Astrocyte (in vitro differentiated cells and primary cell): ENCODE measurements around the gene BCAR3. TPM values are rescaled to one million over a fixed set of nuclear protein-coding genes. Genes with fewer than 3 reads are reported as not detected.

Experiments
- DNase-seq: peaks from one replicate; pipeline ENCODE4 v3.0.0-alpha.2; 2010; ENCODE audit warnings: low read depth
- FAIRE-seq: peaks from 2 replicates; lab custom pipeline; 2011; peaks lifted over from hg19 to GRCh38; lab: Jason Lieb, UNC
- H2AFZ ChIP-seq: 2 replicates; pipeline ENCODE4 v1.6.0; 2012; ENCODE audit warnings: low read depth, low read length, inconsistent platforms
- H3K27ac ChIP-seq: 2 replicates; pipeline ENCODE4 v1.5.1; 2011; ENCODE audit warnings: low read depth, low read length, inconsistent platforms
- H3K27me3 ChIP-seq: 2 replicates; pipeline ENCODE4 v1.6.0; 2011; ENCODE audit warnings: low read length, inconsistent platforms; ENCODE audit not compliant: insufficient read depth
- H3K36me3 ChIP-seq: 2 replicates; pipeline ENCODE4 v1.5.1; 2011; ENCODE audit warnings: low read length, inconsistent platforms; ENCODE audit not compliant: insufficient read depth
- H3K4me1 ChIP-seq: 2 replicates; pipeline ENCODE4 v1.5.1; 2011; ENCODE audit warnings: low read length, inconsistent platforms; ENCODE audit not compliant: insufficient read depth
- H3K4me2 ChIP-seq: 2 replicates; pipeline ENCODE4 v1.6.0; 2012; ENCODE audit warnings: low read length, inconsistent platforms
- H3K4me3 ChIP-seq: 2 replicates; pipeline ENCODE4 v1.5.1; 2011; ENCODE audit warnings: low read depth, mild to moderate bottlenecking, low read length, inconsistent platforms; ENCODE audit not compliant: insufficient read depth
- H3K79me2 ChIP-seq: 2 replicates; pipeline ENCODE4 v1.6.0; 2012; ENCODE audit warnings: mild to moderate bottlenecking, low read length, inconsistent platforms; ENCODE audit not compliant: insufficient read depth
- H3K9ac ChIP-seq: 2 replicates; pipeline ENCODE4 v1.6.0; 2012; ENCODE audit warnings: mild to moderate bottlenecking, low read length, inconsistent platforms
- H3K9me3 ChIP-seq: 2 replicates; pipeline ENCODE4 v1.5.1; 2012; ENCODE audit warnings: low read depth, mild to moderate bottlenecking, low read length, inconsistent platforms; ENCODE audit not compliant: insufficient read depth
- H4K20me1 ChIP-seq: 2 replicates; pipeline ENCODE4 v1.6.0; 2012; ENCODE audit warnings: low read length, inconsistent platforms; ENCODE audit not compliant: insufficient read depth
- H3K27ac Mint-ChIP-seq: one replicate; pipeline ENCODE4 v1.8.0; 2021; ENCODE audit warnings: mild to moderate bottlenecking, mixed read lengths; ENCODE audit not compliant: unreplicated experiment
- H3K27me3 Mint-ChIP-seq: one replicate; pipeline ENCODE4 v1.8.0; 2021; ENCODE audit warnings: low read depth, mixed read lengths; ENCODE audit not compliant: unreplicated experiment
- H3K36me3 Mint-ChIP-seq: one replicate; pipeline ENCODE4 v1.8.0; 2021; ENCODE audit warnings: low read depth, mixed read lengths; ENCODE audit not compliant: unreplicated experiment
- H3K4me1 Mint-ChIP-seq: one replicate; pipeline ENCODE4 v1.8.0; 2021; ENCODE audit warnings: low read depth, mixed read lengths; ENCODE audit not compliant: unreplicated experiment
- H3K4me3 Mint-ChIP-seq: one replicate; pipeline ENCODE4 v1.8.0; 2021; ENCODE audit warnings: mild to moderate bottlenecking, moderate library complexity, mixed read lengths; ENCODE audit not compliant: unreplicated experiment
- H3K9me3 Mint-ChIP-seq: one replicate; pipeline ENCODE4 v1.8.0; 2021; ENCODE audit warnings: mild to moderate bottlenecking, mixed read lengths; ENCODE audit not compliant: unreplicated experiment
- CTCF ChIP-seq: IDR thresholded peaks from 2 replicates; pipeline ENCODE4 v1.5.1; 2011; ENCODE audit warnings: low read depth, mild to moderate bottlenecking, inconsistent platforms, low read length, moderate library complexity; ENCODE audit not compliant: insufficient read depth
- EZH2 ChIP-seq: IDR thresholded peaks from 2 replicates; pipeline ENCODE4 v1.6.1; 2012; ENCODE audit warnings: mild to moderate bottlenecking, low read length, inconsistent platforms; ENCODE audit not compliant: insufficient read depth
- total RNA-seq: library from RNA; stranded (reverse); gene quantifications from 2 replicates; pipeline ENCODE4 v1.2.1, GENCODE V29; 2021

BCAR3 gene
- total RNA-seq, 1 donor from 2014 or later: 30.0 TPM

GRCh38 chr1:93601686-93602085, 80.0 kb downstream of the BCAR3 start:
- no peaks in the 10 kb centered on the region for H3K9me3 ChIP-seq
- no peak for FAIRE-seq
- H3K4me2 ChIP-seq: no peak overlapping the region
- Mint-ChIP-seq H3K9me3 (no peaks in the 10 kb centered on the region), H3K36me3 (peaks cover 5% of the 10 kb centered on the region), H3K27ac (no peak overlapping the region), H3K27me3 (no peaks in the 10 kb centered on the region), H3K4me3 (no peak overlapping the region), H3K4me1 (peaks cover 28% of the 10 kb centered on the region)
- no peak for DNase-seq
- H4K20me1 ChIP-seq: peaks cover 90% of the 10 kb centered on the region
- peaks cover 29% of the 10 kb centered on the region for H3K4me1 ChIP-seq
- H3K79me2 ChIP-seq: peaks cover 96% of the 10 kb centered on the region
- H3K27ac ChIP-seq: no peak overlapping the region
- no peaks in the 10 kb centered on the region for H3K27me3 ChIP-seq
- TF ChIP-seq CTCF (no peak), EZH2 (no peak)
- H2AFZ ChIP-seq: no peak overlapping the region
- no peak overlapping the region for H3K9ac ChIP-seq
- no peaks in the 10 kb centered on the region for H3K36me3 ChIP-seq
- H3K4me3 ChIP-seq: no peak overlapping the region

GRCh38 chr1:93600663-93601062, 81.0 kb downstream of the BCAR3 start:
- Histone ChIP-seq H4K20me1 (peaks cover 91% of the 10 kb centered on the region), H3K9ac (no peak overlapping the region), H3K27ac (no peak overlapping the region), H2AFZ (no peak overlapping the region), H3K79me2 (peaks cover 99% of the 10 kb centered on the region), H3K36me3 (no peaks in the 10 kb centered on the region), H3K4me1 (peaks cover 27% of the 10 kb centered on the region), H3K4me3 (no peak overlapping the region), H3K27me3 (no peaks in the 10 kb centered on the region), H3K4me2 (no peak overlapping the region), H3K9me3 (no peaks in the 10 kb centered on the region)
- DNase-seq: no peak
- Mint-ChIP-seq H3K27ac (no peak overlapping the region), H3K4me1 (peaks cover 28% of the 10 kb centered on the region), H3K36me3 (peaks cover 5% of the 10 kb centered on the region), H3K27me3 (no peaks in the 10 kb centered on the region), H3K9me3 (no peaks in the 10 kb centered on the region), H3K4me3 (no peak overlapping the region)
- no peak for TF ChIP-seq CTCF
- TF ChIP-seq EZH2: no peak
- no peak for FAIRE-seq

- Histone ChIP-seq H3K27me3 (no peaks in the 10 kb centered on the region), H3K27ac (no peak overlapping the region), H4K20me1 (peaks cover 91% of the 10 kb centered on the region), H3K4me3 (no peak overlapping the region), H2AFZ (no peak overlapping the region), H3K79me2 (peaks cover 100% of the 10 kb centered on the region), H3K9me3 (no peaks in the 10 kb centered on the region), H3K4me2 (no peak overlapping the region), H3K36me3 (no peaks in the 10 kb centered on the region), H3K9ac (no peak overlapping the region), H3K4me1 (peaks cover 23% of the 10 kb centered on the region)
- Mint-ChIP-seq H3K27me3 (no peaks in the 10 kb centered on the region), H3K27ac (peak overlapping the region; percentile 19), H3K36me3 (peaks cover 5% of the 10 kb centered on the region), H3K9me3 (no peaks in the 10 kb centered on the region), H3K4me3 (no peak overlapping the region), H3K4me1 (peaks cover 28% of the 10 kb centered on the region)
- FAIRE-seq: no peak
- no peak for DNase-seq
- TF ChIP-seq EZH2: no peak
These were observed 82.2 kb downstream of the BCAR3 start for GRCh38 chr1:93599479-93599878.
